BLaER1 (cell line): Measurements from ENCODE around the gene SLC41A1.
A peak's percentile ranks its signal among the peaks of the same experiment; 100 is the strongest.
"Not testable (repeated sequence)": the region's sequence is repeated elsewhere in the genome, so short reads cannot be mapped to it uniquely, and the experiment has no call there.

Source experiments
- H3K27ac ChIP-seq: shearing (Covaris generic); formaldehyde crosslinking; 2 replicates; pipeline ENCODE4 v1.8.1; 2022
- H3K27me3 ChIP-seq: shearing (Covaris generic); formaldehyde crosslinking; 2 replicates; pipeline ENCODE4 v1.8.1; 2022
- H3K36me3 ChIP-seq: shearing (Covaris generic); formaldehyde crosslinking; 2 replicates; pipeline ENCODE4 v1.8.1; 2022
- H3K4me1 ChIP-seq: shearing (Covaris generic); formaldehyde crosslinking; 2 replicates; pipeline ENCODE4 v1.8.1; 2022
- H3K4me2 ChIP-seq: shearing (Covaris generic); formaldehyde crosslinking; 2 replicates; pipeline ENCODE4 v1.8.1; 2022
- H3K4me3 ChIP-seq: shearing (Covaris generic); formaldehyde crosslinking; 2 replicates; pipeline ENCODE4 v1.8.1; 2022
- H3K9ac ChIP-seq: shearing (Covaris generic); formaldehyde crosslinking; 2 replicates; pipeline ENCODE4 v1.8.1; 2022
- H3K9me3 ChIP-seq: shearing (Covaris generic); formaldehyde crosslinking; 2 replicates; pipeline ENCODE4 v1.8.1; 2022
- H4K20me1 ChIP-seq: shearing (Covaris generic); formaldehyde crosslinking; 2 replicates; pipeline ENCODE4 v1.8.1; 2022
- Cebpa-rat ChIP-seq: shearing (Covaris generic); IDR thresholded peaks from 2 replicates; pipeline ENCODE4 v1.8.1; 2022

SLC41A1 gene

GRCh38 chr1:205824180-205824579 is 11.2 kb upstream of the SLC41A1 start:
- H3K9ac ChIP-seq: no peak overlapping the region
- no peaks in the 10 kb centered on the region for H3K27me3 ChIP-seq
- peaks cover 14% of the 10 kb centered on the region for H3K36me3 ChIP-seq
- peak overlapping the region; percentile 23; the same call in 1 of the 2 replicates for H3K4me2 ChIP-seq
- H3K4me1 ChIP-seq: peaks cover 37% of the 10 kb centered on the region
- no peak for TF ChIP-seq Cebpa-rat
- H3K4me3 ChIP-seq: no peak overlapping the region
- H3K27ac ChIP-seq: no peak overlapping the region
- H4K20me1 ChIP-seq: no peaks in the 10 kb centered on the region
- peaks cover 56% of the 10 kb centered on the region for H3K9me3 ChIP-seq

- H3K27me3 ChIP-seq, H4K20me1 ChIP-seq, H3K4me3 ChIP-seq, H3K9ac ChIP-seq: not testable (repeated sequence)
- Histone ChIP-seq H3K9me3 (peaks cover 56% of the 10 kb centered on the region), H3K4me1 (peaks cover 46% of the 10 kb centered on the region), H3K36me3 (peaks cover 14% of the 10 kb centered on the region), H3K4me2 (peak overlapping the region; percentile 27), H3K27ac (0 out of 2 replicates have a peak overlapping the region, but pooled peaks have one; percentile 20)
These were observed 10.3 kb upstream of the SLC41A1 start for GRCh38 chr1:205823260-205823659.

GRCh38 chr1:205822397-205822796 is 9.4 kb upstream of the SLC41A1 start:
- Histone ChIP-seq H4K20me1 (no peaks in the 10 kb centered on the region), H3K27ac (0 out of 2 replicates have a peak overlapping the region, but pooled peaks have one; percentile 3), H3K36me3 (peaks cover 14% of the 10 kb centered on the region), H3K4me2 (peak overlapping the region; percentile 27), H3K27me3 (no peaks in the 10 kb centered on the region), H3K4me3 (0 out of 2 replicates have a peak overlapping the region, but pooled peaks have one; percentile 17), H3K9me3 (peaks cover 56% of the 10 kb centered on the region), H3K4me1 (peaks cover 46% of the 10 kb centered on the region), H3K9ac (no peak overlapping the region)
- no peak for TF ChIP-seq Cebpa-rat

- Histone ChIP-seq H3K4me2 (no peak overlapping the region), H3K9ac (no peak overlapping the region), H3K27ac (no peak overlapping the region), H3K9me3 (peaks cover 24% of the 10 kb centered on the region), H3K27me3 (no peaks in the 10 kb centered on the region), H3K36me3 (peaks cover 14% of the 10 kb centered on the region), H3K4me3 (no peak overlapping the region), H3K4me1 (peaks cover 67% of the 10 kb centered on the region), H4K20me1 (no peaks in the 10 kb centered on the region)
- TF ChIP-seq Cebpa-rat: no peak
These were observed 5.0 kb upstream of the SLC41A1 start for GRCh38 chr1:205817988-205818387.

- Histone ChIP-seq H3K4me3 (no peak overlapping the region), H3K4me2 (peak overlapping the region; percentile 91), H3K9ac (no peak overlapping the region), H3K27me3 (no peaks in the 10 kb centered on the region), H3K27ac (peak overlapping the region; percentile 58), H4K20me1 (no peaks in the 10 kb centered on the region), H3K36me3 (peaks cover 10% of the 10 kb centered on the region), H3K4me1 (peaks cover 61% of the 10 kb centered on the region), H3K9me3 (peaks cover 18% of the 10 kb centered on the region)
- no peak for TF ChIP-seq Cebpa-rat
These were observed 4.4 kb upstream of the SLC41A1 start for GRCh38 chr1:205817364-205817763.

- peaks cover 82% of the 10 kb centered on the region for H3K4me1 ChIP-seq
- H3K27me3 ChIP-seq: no peaks in the 10 kb centered on the region
- no peaks in the 10 kb centered on the region for H3K9me3 ChIP-seq
- peak overlapping the region; percentile 91 for H3K4me2 ChIP-seq
- peak overlapping the region; percentile 90 for H3K4me3 ChIP-seq
- peak overlapping the region; percentile 86 for H3K27ac ChIP-seq
- TF ChIP-seq Cebpa-rat: no peak
- H3K36me3 ChIP-seq: peaks cover 21% of the 10 kb centered on the region
- peak overlapping the region; percentile 85 for H3K9ac ChIP-seq
- peaks cover 36% of the 10 kb centered on the region for H4K20me1 ChIP-seq
These were observed 709 bp upstream of the SLC41A1 start for GRCh38 chr1:205813755-205814058.

- Histone ChIP-seq H3K4me1 (peaks cover 85% of the 10 kb centered on the region), H4K20me1 (peaks cover 48% of the 10 kb centered on the region), H3K4me3 (peak overlapping the region; percentile 90), H3K27ac (peak overlapping the region; percentile 86), H3K9ac (peak overlapping the region; percentile 85), H3K36me3 (peaks cover 35% of the 10 kb centered on the region), H3K27me3 (no peaks in the 10 kb centered on the region), H3K9me3 (no peaks in the 10 kb centered on the region), H3K4me2 (peak overlapping the region; percentile 91)
- no peak for TF ChIP-seq Cebpa-rat
These were observed 624 bp downstream of the SLC41A1 start for GRCh38 chr1:205812271-205812877.

GRCh38 chr1:205811660-205812059 is 1.3 kb downstream of the SLC41A1 start:
- H3K4me2 ChIP-seq: peak overlapping the region; percentile 91
- peaks cover 42% of the 10 kb centered on the region for H3K36me3 ChIP-seq
- H3K27me3 ChIP-seq: no peaks in the 10 kb centered on the region
- H3K9ac ChIP-seq: peak overlapping the region; percentile 85
- H3K4me1 ChIP-seq: peaks cover 85% of the 10 kb centered on the region
- peaks cover 55% of the 10 kb centered on the region for H4K20me1 ChIP-seq
- TF ChIP-seq Cebpa-rat: no peak
- peak overlapping the region; percentile 86 for H3K27ac ChIP-seq
- H3K4me3 ChIP-seq: peak overlapping the region; percentile 90
- no peaks in the 10 kb centered on the region for H3K9me3 ChIP-seq

GRCh38 chr1:205810448-205811157 is 2.4 kb downstream of the SLC41A1 start:
- H3K27ac ChIP-seq: no peak overlapping the region
- peak overlapping the region; percentile 90; the same call in 1 of the 2 replicates for H3K4me3 ChIP-seq
- peaks cover 52% of the 10 kb centered on the region for H3K36me3 ChIP-seq
- H3K4me2 ChIP-seq: peak overlapping the region; percentile 91
- no peaks in the 10 kb centered on the region for H3K9me3 ChIP-seq
- H4K20me1 ChIP-seq: peaks cover 66% of the 10 kb centered on the region
- H3K4me1 ChIP-seq: peaks cover 85% of the 10 kb centered on the region
- TF ChIP-seq Cebpa-rat: no peak
- no peaks in the 10 kb centered on the region for H3K27me3 ChIP-seq
- peak overlapping the region; percentile 85 for H3K9ac ChIP-seq

- Histone ChIP-seq H3K9ac (no peak overlapping the region), H3K27me3 (no peaks in the 10 kb centered on the region), H3K4me3 (peak overlapping the region; percentile 42; the same call in 1 of the 2 replicates), H3K27ac (no peak overlapping the region), H3K9me3 (no peaks in the 10 kb centered on the region), H3K36me3 (peaks cover 59% of the 10 kb centered on the region), H3K4me1 (peaks cover 85% of the 10 kb centered on the region), H4K20me1 (peaks cover 72% of the 10 kb centered on the region), H3K4me2 (peak overlapping the region; percentile 91)
- no peak for TF ChIP-seq Cebpa-rat
These were observed 3.1 kb downstream of the SLC41A1 start for GRCh38 chr1:205809942-205810345.
